KMS-11 (cell line): ENCODE measurements around the gene CHAC2.
A peak's percentile ranks its signal among the peaks of the same experiment; 100 is the strongest.

Source experiments
- H2AFZ ChIP-seq: fragments of 200-600 bp; sonication (generic); 2 replicates; pipeline ENCODE4 v1.6.1; 2016; ENCODE audit warnings: antibody characterized with exemption, mixed run types, low read depth
- H3K27ac ChIP-seq: fragments of 200-600 bp; sonication (generic); 2 replicates; pipeline ENCODE4 v1.6.1; 2016; ENCODE audit warnings: mild to moderate bottlenecking, mixed run types
- H3K27me3 ChIP-seq: fragments of 200-600 bp; sonication (generic); 2 replicates; pipeline ENCODE4 v1.6.1; 2017; ENCODE audit warnings: mild to moderate bottlenecking, low read depth, mixed run types, moderate library complexity; ENCODE audit not compliant: insufficient read depth
- H3K36me3 ChIP-seq: fragments of 200-600 bp; sonication (generic); 2 replicates; pipeline ENCODE4 v1.6.1; 2017; ENCODE audit warnings: mild to moderate bottlenecking, mixed run types; ENCODE audit not compliant: insufficient read depth
- H3K4me1 ChIP-seq: fragments of 200-600 bp; sonication (generic); 2 replicates; pipeline ENCODE4 v1.6.1; 2016; ENCODE audit warnings: mild to moderate bottlenecking, low read depth, mixed run types; ENCODE audit not compliant: poor library complexity, severe bottlenecking
- H3K4me2 ChIP-seq: fragments of 200-600 bp; sonication (generic); 2 replicates; pipeline ENCODE4 v1.7.0; 2016; ENCODE audit warnings: mild to moderate bottlenecking, mixed run types
- H3K4me3 ChIP-seq: fragments of 200-600 bp; sonication (generic); IDR thresholded peaks from 2 replicates; pipeline ENCODE4 v1.6.1; 2017; ENCODE audit warnings: low read depth, low read length, mixed read lengths; ENCODE audit not compliant: insufficient read depth
- H3K79me2 ChIP-seq: fragments of 200-600 bp; sonication (generic); 2 replicates; pipeline ENCODE4 v1.6.1; 2016; ENCODE audit warnings: low read depth, mixed run types; ENCODE audit not compliant: insufficient read depth
- H3K9ac ChIP-seq: fragments of 200-600 bp; sonication (generic); 2 replicates; pipeline ENCODE4 v1.6.1; 2016; ENCODE audit warnings: mild to moderate bottlenecking, mixed run types
- H4K20me1 ChIP-seq: fragments of 200-600 bp; sonication (generic); 2 replicates; pipeline ENCODE4 v1.6.1; 2016; ENCODE audit warnings: mild to moderate bottlenecking, mixed run types; ENCODE audit not compliant: insufficient read depth
- CTCF ChIP-seq: fragments of 200-600 bp; sonication (generic); conservative IDR thresholded peaks from 2 replicates; pipeline ENCODE4 v1.6.1; 2017; ENCODE audit warnings: low read depth, mild to moderate bottlenecking, antibody characterized with exemption, low read length, moderate library complexity, mixed read lengths

The CHAC2 gene

GRCh38 chr2:53778536-53779162 is 11.0 kb downstream of the CHAC2 start:
- H3K9ac ChIP-seq = no peak overlapping the region
- no peak overlapping the region for H3K4me2 ChIP-seq
- H3K4me1 ChIP-seq = peaks cover 23% of the 10 kb centered on the region
- H3K27me3 ChIP-seq = no peaks in the 10 kb centered on the region
- no peaks in the 10 kb centered on the region for H4K20me1 ChIP-seq
- no peak for TF ChIP-seq CTCF
- H3K4me3 ChIP-seq = no peak overlapping the region
- H2AFZ ChIP-seq = no peak overlapping the region
- peaks cover 6% of the 10 kb centered on the region; the same call in 1 of the 2 replicates for H3K36me3 ChIP-seq
- H3K79me2 ChIP-seq = peaks cover 71% of the 10 kb centered on the region
- no peak overlapping the region for H3K27ac ChIP-seq

GRCh38 chr2:53780056-53780455 is 12.5 kb downstream of the CHAC2 start:
- no peaks in the 10 kb centered on the region for H3K36me3 ChIP-seq
- peaks cover 78% of the 10 kb centered on the region for H3K79me2 ChIP-seq
- no peak overlapping the region for H3K4me3 ChIP-seq
- no peaks in the 10 kb centered on the region for H3K27me3 ChIP-seq
- no peak for TF ChIP-seq CTCF
- no peak overlapping the region for H3K9ac ChIP-seq
- no peak overlapping the region for H3K4me2 ChIP-seq
- peaks cover 37% of the 10 kb centered on the region for H3K4me1 ChIP-seq
- H2AFZ ChIP-seq = no peak overlapping the region
- no peak overlapping the region for H3K27ac ChIP-seq
- no peaks in the 10 kb centered on the region for H4K20me1 ChIP-seq

- no peak overlapping the region for H3K9ac ChIP-seq
- no peaks in the 10 kb centered on the region for H3K27me3 ChIP-seq
- H3K4me2 ChIP-seq = no peak overlapping the region; the same call in 1 of the 2 replicates
- no peaks in the 10 kb centered on the region for H3K36me3 ChIP-seq
- peaks cover 83% of the 10 kb centered on the region for H3K79me2 ChIP-seq
- H2AFZ ChIP-seq = no peak overlapping the region
- H3K4me1 ChIP-seq = peaks cover 46% of the 10 kb centered on the region
- H4K20me1 ChIP-seq = no peaks in the 10 kb centered on the region
- no peak overlapping the region for H3K4me3 ChIP-seq
- no peak for TF ChIP-seq CTCF
- H3K27ac ChIP-seq = no peak overlapping the region; the same call in 1 of the 2 replicates
Measured at GRCh38 chr2:53782676-53783075, 15.1 kb downstream of the CHAC2 start.

DNA sequence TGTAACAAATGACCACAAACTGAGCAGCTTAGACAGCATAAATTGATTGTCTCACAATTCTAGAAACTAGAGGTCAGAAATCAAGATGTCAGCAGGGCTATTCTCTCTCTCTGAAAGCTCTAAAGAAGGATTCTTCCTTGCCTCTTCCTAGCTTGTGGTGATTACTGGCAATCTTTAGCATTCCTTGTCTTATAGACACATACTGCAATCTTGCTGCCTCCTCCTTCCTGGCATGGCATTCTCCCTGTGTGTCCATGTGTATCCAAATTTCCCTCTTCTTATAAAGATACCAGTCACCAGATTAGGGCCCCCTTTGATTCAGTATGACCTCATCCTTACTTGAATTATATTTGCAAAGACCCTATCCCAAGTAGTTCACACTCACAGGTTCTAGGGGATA is 16.8 kb downstream of the CHAC2 start:
- TF ChIP-seq CTCF = no peak
- Histone ChIP-seq H2AFZ (no peak overlapping the region), H3K9ac (no peak overlapping the region; the same call in 1 of the 2 replicates), H3K27ac (peak overlapping the region; percentile 62), H3K4me3 (no peak overlapping the region), H3K79me2 (peaks cover 89% of the 10 kb centered on the region), H3K27me3 (no peaks in the 10 kb centered on the region), H4K20me1 (no peaks in the 10 kb centered on the region), H3K36me3 (no peaks in the 10 kb centered on the region), H3K4me2 (peak overlapping the region; percentile 84), H3K4me1 (peaks cover 58% of the 10 kb centered on the region)
